ENCODE data around the gene CS. TPM values are rescaled to one million over a fixed set of nuclear protein-coding genes. Genes with fewer than 3 reads are reported as not detected.
"Not testable (repeated sequence)": the region's sequence is repeated elsewhere in the genome, so short reads cannot be mapped to it uniquely, and the experiment has no call there.

Gene CS
- 100 to 1,000 TPM in 1 of 4 donors, 10 to 100 TPM in 3; 40.0 to 157 (median 72.8) TPM for total RNA-seq

DNA sequence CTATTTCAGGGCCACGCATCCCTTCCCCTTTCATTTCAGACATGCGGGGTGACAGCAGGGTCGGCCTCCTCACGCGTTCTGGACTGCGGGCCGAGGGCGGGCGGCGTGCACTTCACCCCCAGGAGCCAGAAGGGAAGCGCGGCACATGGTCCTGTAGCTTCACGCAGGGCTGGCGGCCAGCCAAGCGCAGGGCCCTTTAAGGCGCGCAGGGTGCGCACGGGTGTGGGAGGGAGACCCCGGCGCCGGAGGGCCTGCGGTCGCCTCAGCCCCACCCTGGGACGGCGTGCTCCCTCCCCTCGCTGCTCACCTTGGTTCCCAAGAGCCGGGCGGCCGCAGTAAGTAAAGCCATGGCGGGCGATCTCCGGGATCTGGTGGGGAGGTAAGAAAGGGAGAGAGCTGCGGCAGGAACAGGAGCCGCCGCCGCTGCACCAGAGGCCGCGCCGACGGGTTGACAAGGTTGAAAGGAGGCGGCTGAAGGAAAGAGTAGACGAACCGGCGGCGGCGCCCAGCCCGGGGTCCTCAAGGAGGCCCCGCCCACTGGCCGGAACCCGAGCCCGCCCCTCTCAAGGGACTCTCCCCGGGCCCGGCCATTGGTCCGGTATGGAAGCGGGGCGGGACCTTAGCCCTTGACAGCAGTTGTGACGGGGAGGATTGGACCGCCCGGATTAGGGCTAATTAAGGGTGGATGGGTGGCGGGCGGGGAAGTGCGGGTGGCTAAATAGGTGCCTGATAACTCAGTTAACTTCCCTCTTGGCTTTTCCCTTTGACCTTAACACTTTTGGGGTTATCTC is at the start of gene CS:
Gene CS (minus strand): TSS at position 478 of the 791 bp plus-strand sequence. CDS start 129 bp downstream, at position 349.
- H3K4me1 ChIP-seq, result peaks cover 0 to 10% of the 10 kb centered on the region in 2 donors
- TF ChIP-seq, protein P1, sequence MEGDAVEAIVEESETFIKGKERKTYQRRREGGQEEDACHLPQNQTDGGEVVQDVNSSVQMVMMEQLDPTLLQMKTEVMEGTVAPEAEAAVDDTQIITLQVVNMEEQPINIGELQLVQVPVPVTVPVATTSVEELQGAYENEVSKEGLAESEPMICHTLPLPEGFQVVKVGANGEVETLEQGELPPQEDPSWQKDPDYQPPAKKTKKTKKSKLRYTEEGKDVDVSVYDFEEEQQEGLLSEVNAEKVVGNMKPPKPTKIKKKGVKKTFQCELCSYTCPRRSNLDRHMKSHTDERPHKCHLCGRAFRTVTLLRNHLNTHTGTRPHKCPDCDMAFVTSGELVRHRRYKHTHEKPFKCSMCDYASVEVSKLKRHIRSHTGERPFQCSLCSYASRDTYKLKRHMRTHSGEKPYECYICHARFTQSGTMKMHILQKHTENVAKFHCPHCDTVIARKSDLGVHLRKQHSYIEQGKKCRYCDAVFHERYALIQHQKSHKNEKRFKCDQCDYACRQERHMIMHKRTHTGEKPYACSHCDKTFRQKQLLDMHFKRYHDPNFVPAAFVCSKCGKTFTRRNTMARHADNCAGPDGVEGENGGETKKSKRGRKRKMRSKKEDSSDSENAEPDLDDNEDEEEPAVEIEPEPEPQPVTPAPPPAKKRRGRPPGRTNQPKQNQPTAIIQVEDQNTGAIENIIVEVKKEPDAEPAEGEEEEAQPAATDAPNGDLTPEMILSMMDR (IDR thresholded peaks at IDR 0.05), result peak in 1 of 4 experiments; percentile 10
- peak; percentile 55 to 74 for TF ChIP-seq POLR2A (IDR thresholded peaks at IDR 0.05)

DNA sequence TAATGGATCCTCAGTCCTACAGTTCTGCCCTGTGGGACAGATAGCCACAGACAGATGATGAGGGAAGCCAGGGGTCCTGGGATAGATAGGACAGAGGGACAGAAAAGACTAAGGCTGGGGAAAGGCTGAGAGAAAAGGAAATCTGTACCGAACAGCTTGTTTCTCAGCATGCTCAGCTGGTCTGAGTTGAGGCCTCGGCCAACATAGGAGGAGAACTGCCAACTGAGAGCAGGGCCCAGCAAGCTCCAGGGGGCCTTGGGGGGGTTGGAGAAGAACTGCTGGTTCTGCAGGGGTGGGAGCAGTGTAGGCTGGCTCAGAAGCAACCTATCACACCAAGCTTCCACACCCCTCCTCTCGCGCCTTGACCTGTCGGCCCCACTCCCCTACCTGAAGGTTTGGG is 48.6 kb upstream of the CS start:
- DNase-seq, result no peak
- TF ChIP-seq, protein P1 (IDR thresholded peaks at IDR 0.05), result no peak
- no peak for TF ChIP-seq POLR2A (IDR thresholded peaks at IDR 0.05)
- intact Hi-C loops (cut with DNase I; ENCODE audit: low total_unique reads), result no loop called here
- H3K4me3 ChIP-seq, result no peak overlapping the region
- no peaks in the 10 kb centered on the region for H3K27me3 ChIP-seq
- no peak overlapping the region for H3K27ac ChIP-seq
- no peaks in the 10 kb centered on the region for H3K4me1 ChIP-seq
- no peaks in the 10 kb centered on the region for H3K9me3 ChIP-seq
- H3K36me3 ChIP-seq, result no peaks in the 10 kb centered on the region

More for the DNA sequence above, at the start of gene CS:
- Histone ChIP-seq H3K36me3 (no peaks in the 10 kb centered on the region), H3K4me3 (peak within 1 kb of the TSS; percentile 85 to 86), H3K27ac (peak within 1 kb of the TSS; percentile 93 to 94), H3K27me3 (no peaks in the 10 kb centered on the region), H3K9me3 (no peaks in the 10 kb centered on the region)
- DNase-seq, result peak; percentile 98 to 99
- intact Hi-C loops (cut with DNase I; ENCODE audit: low total_unique reads), result no loop called here

DNA sequence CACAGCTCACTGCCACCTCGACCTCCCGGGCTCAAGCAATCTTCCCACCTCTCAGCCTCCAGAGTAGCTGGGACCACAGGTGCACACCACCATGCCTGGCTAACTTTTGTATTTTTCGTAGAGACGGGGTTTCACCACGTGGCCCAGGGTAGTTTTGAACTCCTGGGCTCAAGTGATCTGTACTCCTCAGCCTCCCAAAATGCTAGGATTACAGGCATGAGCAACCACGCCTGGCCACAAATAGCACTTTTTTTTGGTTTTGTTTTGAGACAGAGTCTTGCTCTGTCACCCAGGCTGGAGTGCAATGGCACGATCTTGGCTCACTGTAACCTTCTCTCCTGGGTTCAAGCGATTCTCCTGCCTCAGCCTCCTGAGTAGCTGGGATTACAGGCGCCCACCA is 47.1 kb upstream of the CS start:
- H3K9me3 ChIP-seq; H3K27me3 ChIP-seq; intact Hi-C loops (cut with DNase I; ENCODE audit: low total_unique reads); DNase-seq; H3K36me3 ChIP-seq; H3K4me1 ChIP-seq; H3K27ac ChIP-seq; H3K4me3 ChIP-seq: not testable (repeated sequence)

DNA sequence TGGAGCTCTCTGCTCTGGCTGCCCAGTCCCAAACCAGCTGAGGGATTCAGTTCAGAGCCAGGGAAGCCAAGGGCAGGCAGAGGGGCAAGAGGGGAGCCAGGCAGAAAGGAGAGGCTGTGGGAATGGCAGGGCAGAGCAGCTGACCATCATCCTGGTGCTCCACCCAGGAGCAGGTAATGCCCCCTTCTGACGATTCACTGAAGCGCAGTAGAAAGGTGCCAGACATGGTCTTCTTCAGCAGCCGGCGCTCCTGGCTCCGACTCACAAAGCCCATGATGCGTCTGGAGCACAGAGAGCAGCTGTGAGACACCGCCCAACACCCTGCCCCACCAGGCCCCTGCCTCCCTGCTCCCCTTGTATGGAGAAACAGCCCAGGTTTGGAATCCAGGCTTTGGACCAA is 46.5 kb upstream of the CS start:
- no peak for DNase-seq
- Histone ChIP-seq H3K36me3 (no peaks in the 10 kb centered on the region), H3K4me3 (no peak overlapping the region), H3K4me1 (no peaks in the 10 kb centered on the region), H3K9me3 (no peaks in the 10 kb centered on the region), H3K27ac (no peak overlapping the region), H3K27me3 (no peaks in the 10 kb centered on the region)
- intact Hi-C loops (cut with DNase I; ENCODE audit: low total_unique reads), result no loop called here
- no peak for TF ChIP-seq POLR2A (IDR thresholded peaks at IDR 0.05)
- TF ChIP-seq, protein P1 (IDR thresholded peaks at IDR 0.05), result no peak

DNA sequence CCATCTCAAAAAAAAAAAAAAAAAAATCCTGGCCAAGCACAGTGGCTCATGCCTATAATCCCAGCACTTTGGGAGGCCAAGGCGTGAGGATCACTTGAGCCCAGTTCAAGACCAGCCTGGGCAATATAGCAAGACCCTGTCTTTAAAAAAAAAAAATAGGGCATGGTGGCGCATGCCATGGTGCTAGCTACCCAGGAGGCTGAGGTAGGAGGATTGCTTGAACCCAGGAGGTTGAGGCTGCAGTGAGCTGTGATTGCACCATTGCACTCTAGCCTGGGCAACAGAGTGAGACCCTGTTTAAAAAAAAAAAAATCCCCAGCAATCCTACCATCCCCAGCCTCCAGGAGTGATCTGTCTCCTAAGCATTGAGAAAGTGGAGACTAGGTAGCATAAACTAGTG is 42.2 kb upstream of the CS start:
- H3K36me3 ChIP-seq; DNase-seq; H3K4me3 ChIP-seq; H3K4me1 ChIP-seq; H3K27me3 ChIP-seq; H3K9me3 ChIP-seq; intact Hi-C loops (cut with DNase I; ENCODE audit: low total_unique reads); H3K27ac ChIP-seq: not testable (repeated sequence)

DNA sequence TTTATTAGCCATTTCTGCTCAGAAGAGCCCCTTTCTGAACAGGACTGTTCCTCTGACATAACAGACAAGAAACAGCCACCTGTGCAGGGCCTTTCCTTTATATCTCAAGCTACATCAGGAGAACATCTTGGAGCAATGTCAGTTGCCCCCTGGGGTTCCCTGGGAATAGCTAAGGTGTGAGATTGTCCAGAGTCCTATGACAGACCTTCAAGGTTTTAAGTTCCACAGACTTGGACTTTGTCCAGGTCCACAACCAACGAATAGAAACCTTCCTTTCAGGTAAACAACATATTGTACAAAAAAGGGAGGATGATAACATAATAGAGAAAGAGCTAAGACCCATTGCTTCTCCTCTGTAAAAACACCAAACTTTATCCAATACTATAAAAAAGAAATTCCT is 41.5 kb upstream of the CS start:
- TF ChIP-seq, protein P1 (IDR thresholded peaks at IDR 0.05), result no peak
- no peak for TF ChIP-seq POLR2A (IDR thresholded peaks at IDR 0.05)
- Histone ChIP-seq H3K27ac (no peak overlapping the region), H3K4me1 (no peaks in the 10 kb centered on the region), H3K36me3 (no peaks in the 10 kb centered on the region), H3K9me3 (no peaks in the 10 kb centered on the region), H3K27me3 (no peaks in the 10 kb centered on the region), H3K4me3 (no peak overlapping the region)
- DNase-seq, result no peak
- intact Hi-C loops (cut with DNase I; ENCODE audit: low total_unique reads), result no loop called here

Data from uterus (tissue), 4 donors.